IMR-90 (cell line): ENCODE measurements around the gene GRIK5.

Source experiments
- MXI1 ChIP-seq: IDR thresholded peaks from 2 replicates; pipeline ENCODE4 v1.6.1; 2012; ENCODE audit warnings: low read depth, mild to moderate bottlenecking, low read length, moderate library complexity, borderline replicate concordance
- POLR2A ChIP-seq: IDR thresholded peaks from 2 replicates; pipeline ENCODE4 v1.6.1; 2012; ENCODE audit warnings: mild to moderate bottlenecking, low read depth, low read length

- TF ChIP-seq MXI1 (no peak), POLR2A (no peak)
Measured at GRCh38 chr19:42037649-42038048, 32.4 kb downstream of the GRIK5 start.
